IgD-negative memory B cell (primary cell): ENCODE measurements around the gene MMP25. TPM values are rescaled to one million over a fixed set of nuclear protein-coding genes. Genes with fewer than 3 reads are reported as not detected.

Experiments used
- polyA plus RNA-seq: library from polyadenylated mRNA; unstranded; fragments of 300-500 nt; fragmentation: Illumina TruSeq; gene quantifications from one replicate; pipeline ENCODE4 v1.2.3, GENCODE V29; 2021

The MMP25 gene
- polyA plus RNA-seq, 1 donor from 2014 or later: 0.40 TPM

Other genes with a start within 250 kb of the MMP25 start
- gene PRSS41, start 248.1 kb upstream of the MMP25 start, polyA plus RNA-seq: not detected
- gene PRSS21, start 229.3 kb upstream of the MMP25 start, polyA plus RNA-seq: 10.4 TPM
- gene ZG16B, start 216.3 kb upstream of the MMP25 start, polyA plus RNA-seq: not detected
- gene PRSS22, start 188.4 kb upstream of the MMP25 start, polyA plus RNA-seq: not detected
- gene FLYWCH2, start 163.3 kb upstream of the MMP25 start, polyA plus RNA-seq: 20.8 TPM
- 14.8 TPM for gene FLYWCH1, start 134.6 kb upstream of the MMP25 start, polyA plus RNA-seq
- 1.5 TPM for gene KREMEN2, start 82.3 kb upstream of the MMP25 start, polyA plus RNA-seq
- 1.9 TPM for gene PAQR4, start 77.2 kb upstream of the MMP25 start, polyA plus RNA-seq
- gene PKMYT1, start 66.1 kb upstream of the MMP25 start, polyA plus RNA-seq: 1.4 TPM
- gene CLDN9, start 33.6 kb upstream of the MMP25 start, polyA plus RNA-seq: not detected
- gene CLDN6, start 28.4 kb upstream of the MMP25 start, polyA plus RNA-seq: not detected
- 0.31 TPM for gene TNFRSF12A, start 26.2 kb upstream of the MMP25 start, polyA plus RNA-seq
- gene HCFC1R1, start 22.6 kb upstream of the MMP25 start, polyA plus RNA-seq: 26.2 TPM
- 48.2 TPM for gene THOC6, start 22.5 kb upstream of the MMP25 start, polyA plus RNA-seq
- gene BICDL2, start 9.6 kb upstream of the MMP25 start, polyA plus RNA-seq: not detected
- gene IL32, start 19.1 kb downstream of the MMP25 start, polyA plus RNA-seq: 59.8 TPM
- not detected for gene ZSCAN10, start 52.7 kb downstream of the MMP25 start, polyA plus RNA-seq
- not detected for gene ZNF205, start 66.0 kb downstream of the MMP25 start, polyA plus RNA-seq
- 1.9 TPM for gene ZNF213, start 88.5 kb downstream of the MMP25 start, polyA plus RNA-seq
- gene OR1F1, start 141.6 kb downstream of the MMP25 start, polyA plus RNA-seq: not detected
- 8.3 TPM for gene ZNF200, start 188.6 kb downstream of the MMP25 start, polyA plus RNA-seq
- not detected for gene MEFV, start 210.1 kb downstream of the MMP25 start, polyA plus RNA-seq
- 61.3 TPM for gene ZNF263, start 236.9 kb downstream of the MMP25 start, polyA plus RNA-seq